Breast epithelium (tissue), 4 donors: Measurements from ENCODE around the gene CHST15. TPM values are rescaled to one million over a fixed set of nuclear protein-coding genes. Genes with fewer than 3 reads are reported as not detected.

Experiments used
- DNase-seq, 2 donors: peaks; one replicate each; pipeline ENCODE4 v3.0.0-alpha.2; 2019; ENCODE audit warnings: low spot score in 2 of 2
- H3K27ac ChIP-seq, 2 donors: fragments of 200-600 bp; sonication (generic) in 1 of 2; one replicate each; pipeline ENCODE4 v1.5.1; 2016 to 2019; ENCODE audit warnings: mild to moderate bottlenecking in 1 of 2
- H3K27me3 ChIP-seq, 2 donors: fragments of 200-600 bp; sonication (generic) in 1 of 2; one replicate each; pipeline versions ENCODE4 v1.5.1 to v1.6.0; 2017 to 2019; ENCODE audit warnings: control low read depth in 1 of 2, mild to moderate bottlenecking in 1 of 2
- H3K36me3 ChIP-seq: fragments of 200-600 bp; one replicate; pipeline ENCODE4 v1.5.1; 2019
- H3K4me1 ChIP-seq, 2 donors: fragments of 200-600 bp; sonication (generic); one replicate each; pipeline ENCODE4 v1.5.1; 2016 to 2019; ENCODE audit warnings: control low read depth in 1 of 2
- H3K4me3 ChIP-seq, 3 donors: fragments of 200-600 bp; sonication (generic); 1 replicate in 2 of 3; 2 replicates in 1 of 3; pipeline ENCODE4 v1.5.1; 2016 to 2019; ENCODE audit warnings: mild to moderate bottlenecking in 3 of 3, moderate library complexity in 2 of 3
- H3K9me3 ChIP-seq, 2 donors: fragments of 200-600 bp; sonication (generic) in 1 of 2; one replicate each; pipeline ENCODE4 v1.5.1; 2016 to 2019; ENCODE audit warnings: control low read depth in 1 of 2
- CTCF ChIP-seq, 3 donors: fragments of 450-650 bp; IDR thresholded peaks; one replicate each; pipeline ENCODE4 v1.5.1; 2016 to 2017; ENCODE audit warnings: antibody characterized with exemption in 3 of 3, mild to moderate bottlenecking in 3 of 3, moderate library complexity in 3 of 3
- POLR2A ChIP-seq: fragments of 450-650 bp; IDR thresholded peaks from one replicate; pipeline ENCODE4 v1.6.1; 2016; ENCODE audit warnings: antibody characterized with exemption, mild to moderate bottlenecking, moderate library complexity
- POLR2AphosphoS5 ChIP-seq, 3 donors: sonication (generic); formaldehyde crosslinking; IDR thresholded peaks; one replicate each; pipeline ENCODE4 v1.6.1; 2017; ENCODE audit warnings: antibody characterized with exemption in 3 of 3
- intact Hi-C: fragments of 100-400 bp; cut with DNase I; formaldehyde crosslinking; loops from one replicate; pipeline ENCODE4 v1.15.1; 2023; ENCODE audit warnings: low total_unique reads
- total RNA-seq, 3 donors: library from RNA; depleted of rRNA; stranded (reverse); fragments of >200 nt; gene quantifications; one replicate each; pipeline ENCODE4 v1.1.0, GENCODE V29; 2016

CHST15 gene
- total RNA-seq, 3 donors from 2014 or later: 19.0 to 57.8 (median 56.4) TPM

GRCh38 chr10:124017729-124018128, 75.7 kb downstream of the CHST15 start:
- Histone ChIP-seq H3K4me3 (no peak overlapping the region), H3K27me3 (no peaks in the 10 kb centered on the region), H3K27ac (no peak overlapping the region), H3K4me1 (no peaks in the 10 kb centered on the region), H3K36me3 (no peaks in the 10 kb centered on the region), H3K9me3 (peaks cover 6 to 8% of the 10 kb centered on the region in 2 donors)
- DNase-seq: no peak
- intact Hi-C loops: no loop called here
- TF ChIP-seq CTCF (IDR thresholded peaks at IDR 0.05): no peak
- no peak for TF ChIP-seq POLR2AphosphoS5 (IDR thresholded peaks at IDR 0.05)
- TF ChIP-seq POLR2A: no peak

GRCh38 chr10:124016804-124017375, 76.5 kb downstream of the CHST15 start:
- peaks cover 6 to 8% of the 10 kb centered on the region in 2 donors for H3K9me3 ChIP-seq
- intact Hi-C loops: no loop called here
- no peaks in the 10 kb centered on the region for H3K27me3 ChIP-seq
- TF ChIP-seq POLR2AphosphoS5 (IDR thresholded peaks at IDR 0.05): no peak
- TF ChIP-seq CTCF (IDR thresholded peaks at IDR 0.05): no peak
- no peak for TF ChIP-seq POLR2A
- no peak for DNase-seq
- no peak overlapping the region for H3K4me3 ChIP-seq
- H3K27ac ChIP-seq: no peak overlapping the region
- H3K4me1 ChIP-seq: no peaks in the 10 kb centered on the region
- no peaks in the 10 kb centered on the region for H3K36me3 ChIP-seq

GRCh38 chr10:124015991-124016390, 77.4 kb downstream of the CHST15 start:
- Histone ChIP-seq H3K9me3 (peaks cover 6 to 8% of the 10 kb centered on the region in 2 donors), H3K27me3 (no peaks in the 10 kb centered on the region), H3K4me1 (no peaks in the 10 kb centered on the region), H3K27ac (no peak overlapping the region), H3K4me3 (no peak overlapping the region), H3K36me3 (no peaks in the 10 kb centered on the region)
- intact Hi-C loops: no loop called here
- TF ChIP-seq POLR2AphosphoS5 (IDR thresholded peaks at IDR 0.05): no peak
- TF ChIP-seq CTCF (IDR thresholded peaks at IDR 0.05): no peak
- TF ChIP-seq POLR2A: no peak
- DNase-seq: no peak

- intact Hi-C loops: no loop called here
- Histone ChIP-seq H3K4me1 (no peaks in the 10 kb centered on the region), H3K36me3 (no peaks in the 10 kb centered on the region), H3K9me3 (peaks cover 6 to 8% of the 10 kb centered on the region in 2 donors), H3K4me3 (no peak overlapping the region), H3K27me3 (no peaks in the 10 kb centered on the region), H3K27ac (no peak overlapping the region)
- no peak for TF ChIP-seq POLR2A
- no peak for TF ChIP-seq POLR2AphosphoS5 (IDR thresholded peaks at IDR 0.05)
- TF ChIP-seq CTCF (IDR thresholded peaks at IDR 0.05): no peak
- DNase-seq: no peak
These were observed 78.8 kb downstream of the CHST15 start for GRCh38 chr10:124014416-124015154.

- Histone ChIP-seq H3K4me3 (no peak overlapping the region), H3K36me3 (no peaks in the 10 kb centered on the region), H3K27ac (no peak overlapping the region), H3K9me3 (peaks cover 6 to 8% of the 10 kb centered on the region in 2 donors), H3K27me3 (no peaks in the 10 kb centered on the region), H3K4me1 (no peaks in the 10 kb centered on the region)
- intact Hi-C loops: no loop called here
- TF ChIP-seq POLR2A (no peak), CTCF (IDR thresholded peaks at IDR 0.05) (no peak), POLR2AphosphoS5 (IDR thresholded peaks at IDR 0.05) (no peak)
- no peak for DNase-seq
These were observed 79.5 kb downstream of the CHST15 start for GRCh38 chr10:124013916-124014315.
